ENCODE results near the gene MEGF11.

GRCh38 chr15:65949011-65949410 lies 304.5 kb downstream of the MEGF11 start:
- TF ChIP-seq EP300 (IDR thresholded peaks at IDR 0.05) (no peak), CTCF (IDR thresholded peaks at IDR 0.05) (no peak)
